HCT116 (cell line): ENCODE results near the gene ADAMTS3. TPM values are rescaled to one million over a fixed set of nuclear protein-coding genes. Genes with fewer than 3 reads are reported as not detected.

Source experiments
- ATAC-seq: fragments of 200-7000 bp; cut with Tn5 transposase; 2 replicates; pipeline ENCODE4 v1.9.1; 2020; ENCODE audit warnings: mild to moderate bottlenecking, moderate library complexity
- BruUV-seq: library from RNA; stranded (reverse); fragments of 400-500 nt; replicated peaks from 2 replicates; lab custom pipeline; 2021; lab: Mats Ljungman, UMichigan
- CTCF ChIA-PET: fragments of 300-600 bp; sonication (Branson Sonifier 250); formaldehyde crosslinking; loops from one replicate; lab custom pipeline; 2021; ENCODE audit warnings: antibody characterized with exemption; lab: Charles Lee
- POLR2A ChIA-PET: fragments of 300-600, 350-600 bp; sonication (Branson Sonifier 250); formaldehyde crosslinking; loops from one replicate; lab custom pipeline; 2021; ENCODE audit warnings: antibody characterized with exemption; lab: Charles Lee
- RAD21 ChIA-PET, 2 experiments: fragments of 300-600 bp; sonication (Branson Sonifier 250); formaldehyde crosslinking; loops; one replicate each; lab custom pipeline; 2023; ENCODE audit warnings: low total read pairs in 2 of 2; ENCODE audit not compliant: uncharacterized antibody in 2 of 2, unreplicated experiment in 2 of 2, low non-redundant PET in 1 of 2; lab: Charles Lee
- DNase-seq: peaks from one replicate; pipeline ENCODE4 v3.0.0-alpha.2; 2010; ENCODE audit warnings: low read depth, low spot score
- H2AFZ ChIP-seq: fragments of 200-600 bp; shearing (Covaris generic), sonication (generic); 2 replicates; pipeline ENCODE4 v1.6.1; 2017; ENCODE audit warnings: low read depth, mixed run types, mixed read lengths, antibody characterized with exemption, low read length; ENCODE audit not compliant: poor library complexity, severe bottlenecking
- H3K27ac ChIP-seq: 2 replicates; pipeline ENCODE4 v1.5.1; 2012; ENCODE audit warnings: low read depth, low read length
- H3K27me3 ChIP-seq: fragments of 200-600 bp; sonication (generic); 2 replicates; pipeline ENCODE4 v1.6.1; 2016; ENCODE audit warnings: mixed run types, low read length, mixed read lengths; ENCODE audit not compliant: insufficient read depth
- H3K36me3 ChIP-seq, 2 experiments: fragments of 200-500 bp in 1 of 2; fragments of 200-600 bp in 1 of 2; sonication (Bioruptor generic) in 1 of 2; sonication (generic) in 1 of 2; 2 replicates each; pipeline versions ENCODE4 v1.5.1 to v1.6.1; 2014 to 2016; ENCODE audit warnings: low read length in 2 of 2, inconsistent platforms in 1 of 2, mixed read lengths in 1 of 2, mixed run types in 1 of 2; ENCODE audit not compliant: insufficient read depth in 2 of 2, control insufficient read depth in 1 of 2
- H3K4me1 ChIP-seq, 2 experiments: fragments of 200-600 bp in 1 of 2; sonication (generic) in 1 of 2; 2 replicates each; pipeline versions ENCODE4 v1.5.1 to v1.6.1; 2012 to 2017; ENCODE audit warnings: low read length in 2 of 2, inconsistent platforms in 1 of 2, mild to moderate bottlenecking in 1 of 2, mixed read lengths in 1 of 2, mixed run types in 1 of 2, moderate library complexity in 1 of 2; ENCODE audit not compliant: insufficient read depth in 2 of 2, control insufficient read depth in 1 of 2
- H3K4me2 ChIP-seq: fragments of 200-600 bp; sonication (generic); 2 replicates; pipeline ENCODE4 v1.6.1; 2017; ENCODE audit warnings: mixed run types, low read length, mixed read lengths
- H3K4me3 ChIP-seq, 2 experiments: fragments of 200-600 bp in 1 of 2; sonication (generic) in 1 of 2; replicated peaks in 1 of 2; 2 replicates each; pipeline ENCODE4 v1.5.1; 2011 to 2016; ENCODE audit warnings: low read length in 2 of 2, control low read depth in 1 of 2, low read depth in 1 of 2, mild to moderate bottlenecking in 1 of 2, mixed read lengths in 1 of 2, mixed run types in 1 of 2
- H3K79me2 ChIP-seq: fragments of 200-600 bp; sonication (generic); 2 replicates; pipeline ENCODE4 v1.6.1; 2017; ENCODE audit warnings: mild to moderate bottlenecking, mixed run types, low read length, moderate library complexity, mixed read lengths; ENCODE audit not compliant: insufficient read depth
- H3K9ac ChIP-seq: fragments of 200-600 bp; sonication (generic); 2 replicates; pipeline ENCODE4 v1.6.1; 2016; ENCODE audit warnings: low read length, mixed read lengths
- H3K9me2 ChIP-seq: fragments of 200-600 bp; sonication (generic), shearing (Covaris generic); 2 replicates; pipeline ENCODE4 v1.6.1; 2017; ENCODE audit warnings: mixed run types, mild to moderate bottlenecking, moderate library complexity; ENCODE audit not compliant: insufficient read depth
- H3K9me3 ChIP-seq, 2 experiments: fragments of 200-500 bp in 1 of 2; fragments of 200-600 bp in 1 of 2; sonication (Bioruptor generic) in 1 of 2; sonication (generic) in 1 of 2; 2 replicates each; pipeline ENCODE4 v1.6.1; 2014 to 2017; ENCODE audit warnings: low read length in 2 of 2, mixed read lengths in 2 of 2, inconsistent platforms in 1 of 2, low read depth in 1 of 2, mild to moderate bottlenecking in 1 of 2, mixed run types in 1 of 2, moderate library complexity in 1 of 2; ENCODE audit not compliant: control insufficient read depth in 1 of 2, insufficient read depth in 1 of 2
- H4K20me1 ChIP-seq: fragments of 200-600 bp; sonication (generic), shearing (Covaris generic); 2 replicates; pipeline ENCODE4 v1.6.1; 2017; ENCODE audit warnings: mixed run types, mild to moderate bottlenecking, moderate library complexity; ENCODE audit not compliant: insufficient read depth
- ATF3 ChIP-seq: IDR thresholded peaks from 2 replicates; pipeline ENCODE4 v1.6.1; 2012
- CBX3 ChIP-seq: IDR thresholded peaks from 2 replicates; pipeline ENCODE4 v1.6.1; 2012; ENCODE audit warnings: low read depth
- CEBPB ChIP-seq: IDR thresholded peaks from 2 replicates; pipeline ENCODE4 v1.6.1; 2012; ENCODE audit warnings: low read depth
- CTCF ChIP-seq, 3 experiments: fragments of 200-600 bp in 1 of 3; sonication (generic) in 1 of 3; IDR thresholded peaks in 2 of 3; conservative IDR thresholded peaks in 1 of 3; 2 replicates each; pipeline ENCODE4 v1.5.1; 2012 to 2017; ENCODE audit warnings: low read depth in 2 of 3, low read length in 2 of 3, antibody characterized with exemption in 1 of 3, borderline replicate concordance in 1 of 3, control low read depth in 1 of 3, mild to moderate bottlenecking in 1 of 3, mixed read lengths in 1 of 3, mixed run types in 1 of 3, moderate library complexity in 1 of 3; ENCODE audit not compliant: insufficient read depth in 1 of 3
- EGR1 ChIP-seq: IDR thresholded peaks from 2 replicates; pipeline ENCODE4 v1.6.1; 2012; ENCODE audit warnings: low read depth
- ELF1 ChIP-seq: IDR thresholded peaks from 2 replicates; pipeline ENCODE4 v1.6.1; 2012; ENCODE audit warnings: low read depth, borderline replicate concordance
- FOSL1 ChIP-seq: IDR thresholded peaks from 2 replicates; pipeline ENCODE4 v1.6.1; 2012; ENCODE audit warnings: low read depth
- POLR2AphosphoS5 ChIP-seq: IDR thresholded peaks from 2 replicates; pipeline ENCODE4 v1.6.1; 2011; ENCODE audit warnings: mild to moderate bottlenecking, low read depth, low read length, moderate library complexity
- RAD21 ChIP-seq: IDR thresholded peaks from 2 replicates; pipeline ENCODE4 v1.6.1; 2012; ENCODE audit warnings: low read depth, mild to moderate bottlenecking
- REST ChIP-seq: IDR thresholded peaks from 2 replicates; pipeline ENCODE4 v1.6.1; 2012; ENCODE audit warnings: low read depth
- SP1 ChIP-seq: IDR thresholded peaks from 2 replicates; pipeline ENCODE4 v1.6.1; 2012; ENCODE audit warnings: low read depth
- SRF ChIP-seq: IDR thresholded peaks from 2 replicates; pipeline ENCODE4 v1.6.1; 2012; ENCODE audit warnings: low read depth
- TCF7L2 ChIP-seq: IDR thresholded peaks from 2 replicates; pipeline ENCODE4 v1.7.0; 2011; ENCODE audit warnings: borderline replicate concordance, inconsistent platforms; ENCODE audit not compliant: insufficient read depth, insufficient read length; ENCODE audit errors: extremely low read depth
- ZBTB33 ChIP-seq: IDR thresholded peaks from 2 replicates; pipeline ENCODE4 v1.6.1; 2011; ENCODE audit warnings: mild to moderate bottlenecking, low read length, moderate library complexity; ENCODE audit not compliant: insufficient replicate concordance; ENCODE audit errors: extremely low read depth
- ZFX ChIP-seq: fragments of 450-650 bp; IDR thresholded peaks from 2 replicates; pipeline ENCODE4 v1.6.1; 2017
- ZNF274 ChIP-seq: fragments of 200-500 bp; sonication (Bioruptor generic); IDR thresholded peaks from 2 replicates; pipeline ENCODE4 v1.6.1; 2014; ENCODE audit warnings: mild to moderate bottlenecking, low read depth, low read length, inconsistent platforms
- intact Hi-C: fragments of 100-400 bp; cut with micrococcal nuclease; formaldehyde crosslinking; loops from 2 replicates; pipeline ENCODE4 v1.10.0; 2022
- total RNA-seq: library from RNA; stranded (reverse); gene quantifications from one replicate; pipeline ENCODE4 v1.2.1, GENCODE V29; 2021; ENCODE audit not compliant: unreplicated experiment

The ADAMTS3 gene
- total RNA-seq, 1 experiment from 2014 or later, result not detected

- H3K4me2 ChIP-seq, result no peak overlapping the region
- no peaks in the 10 kb centered on the region for H3K27me3 ChIP-seq
- no peaks in the 10 kb centered on the region for H3K9me2 ChIP-seq
- no TSS peak for BruUV-seq
- no peak overlapping the region for H3K4me3 ChIP-seq
- H2AFZ ChIP-seq, result no peak overlapping the region
- peaks cover 3 to 7% of the 10 kb centered on the region in 2 experiments; a peak in 2 of 4 replicates for H3K9me3 ChIP-seq
- ChIA-PET POLR2A (no interaction called here), RAD21 (no interaction called here), CTCF (no interaction called here)
- ATAC-seq (no peak), DNase-seq (no peak)
- intact Hi-C loops, result no loop called here
- H3K79me2 ChIP-seq, result no peaks in the 10 kb centered on the region
- H3K27ac ChIP-seq, result no peak overlapping the region
- H3K4me1 ChIP-seq, result no peaks in the 10 kb centered on the region
- no peak overlapping the region for H3K9ac ChIP-seq
- no peaks in the 10 kb centered on the region for H4K20me1 ChIP-seq
- no peaks in the 10 kb centered on the region for H3K36me3 ChIP-seq
- TF ChIP-seq FOSL1 (no peak), SRF (no peak), TCF7L2 (no peak), POLR2AphosphoS5 (no peak), CTCF (IDR thresholded peaks at IDR 0.05 in 2 of 3, conservative IDR thresholded peaks at IDR 0.05 in 1 of 3; ENCODE audit: borderline replicate concordance in 1 of 3, insufficient read depth in 1 of 3, low read depth in 2 of 3, low read length in 2 of 3) (no peak), CBX3 (no peak), ZNF274 (no peak), REST (no peak), ZFX (no peak), ZBTB33 (no peak), CEBPB (no peak), EGR1 (no peak), ATF3 (no peak), SP1 (no peak), ELF1 (no peak), RAD21 (no peak)
- TF ChIP-seq, all 23 proteins: peak for 0
These were observed 177.7 kb downstream of the ADAMTS3 start for GRCh38 chr4:72391281-72391680.
